GM18861 (cell line): ENCODE data around the gene FAM210B.
"Not testable (repeated sequence)": the region's sequence is repeated elsewhere in the genome, so short reads cannot be mapped to it uniquely, and the experiment has no call there.

Experiments
- ATAC-seq: cut with Tn5 transposase; IDR thresholded peaks from one replicate; pipeline ENCODE4 v1.9.1; 2021; ENCODE audit not compliant: unreplicated experiment

The FAM210B gene

GRCh38 chr20:56391596-56392131, 32.9 kb downstream of the FAM210B start:
- peak; percentile 17 for ATAC-seq

- peak; percentile 94 for ATAC-seq
Observed at GRCh38 chr20:56392132-56392880, 33.5 kb downstream of the FAM210B start, which contains the start of the genes AURKA and CSTF1. AURKA (minus strand) TSS chr20:56392215; CDS start chr20:56388197, 4,018 bp downstream. CSTF1 (plus strand) TSS chr20:56392645; CDS start chr20:56395553, 2,908 bp downstream.

- no peak for ATAC-seq
Observed at GRCh38 chr20:56392881-56393482, 34.2 kb downstream of the FAM210B start.

GRCh38 chr20:56393653-56394052, 34.9 kb downstream of the FAM210B start:
- no peak for ATAC-seq

GRCh38 chr20:56395166-56395565, 36.4 kb downstream of the FAM210B start:
- ATAC-seq, result no peak

GRCh38 chr20:56400001-56400640, 41.3 kb downstream of the FAM210B start:
- peak; percentile 71 for ATAC-seq

- no peak for ATAC-seq
Observed at GRCh38 chr20:56403465-56403864, 44.7 kb downstream of the FAM210B start.

GRCh38 chr20:56405356-56405755, 46.6 kb downstream of the FAM210B start:
- not testable (repeated sequence) for ATAC-seq

GRCh38 chr20:56406910-56407309, 48.1 kb downstream of the FAM210B start:
- no peak for ATAC-seq

- no peak for ATAC-seq
Observed at GRCh38 chr20:56409521-56409920, 50.7 kb downstream of the FAM210B start.

GRCh38 chr20:56409956-56410355, 51.2 kb downstream of the FAM210B start:
- ATAC-seq, result no peak

- ATAC-seq, result not testable (repeated sequence)
Observed at GRCh38 chr20:56411287-56411686, 52.5 kb downstream of the FAM210B start.

- peak; percentile 71 for ATAC-seq
Observed at GRCh38 chr20:56411759-56412472, 53.1 kb downstream of the FAM210B start, which contains the start of gene CASS4. CASS4 (plus strand) TSS chr20:56412260; CDS start chr20:56412459, 199 bp downstream.

GRCh38 chr20:56412473-56412790, 53.7 kb downstream of the FAM210B start:
- ATAC-seq, result no peak

- ATAC-seq, result no peak
Observed at GRCh38 chr20:56412949-56413348, 54.2 kb downstream of the FAM210B start.

- ATAC-seq, result no peak
Observed at GRCh38 chr20:56414842-56415765, 56.3 kb downstream of the FAM210B start.

GRCh38 chr20:56417402-56417801, 58.6 kb downstream of the FAM210B start:
- ATAC-seq, result no peak

GRCh38 chr20:56417911-56418310, 59.1 kb downstream of the FAM210B start:
- ATAC-seq, result no peak
